GM21526 (cell line): ENCODE measurements around the gene APBB2.

ENCODE experiments used
- ATAC-seq: cut with Tn5 transposase; IDR thresholded peaks from one replicate; pipeline ENCODE4 v1.9.1; 2021; ENCODE audit warnings: moderate library complexity; ENCODE audit not compliant: unreplicated experiment, low FRiP score

APBB2 gene

GRCh38 chr4:41196633-41197332 is 17.6 kb downstream of the APBB2 start:
- ATAC-seq: no peak

- no peak for ATAC-seq
These were observed 22.2 kb downstream of the APBB2 start for GRCh38 chr4:41192136-41192535.

GRCh38 chr4:41189666-41190065 is 24.7 kb downstream of the APBB2 start:
- no peak for ATAC-seq

- ATAC-seq: no peak
These were observed 25.3 kb downstream of the APBB2 start for GRCh38 chr4:41189076-41189475.

- ATAC-seq: no peak
These were observed 28.4 kb downstream of the APBB2 start for GRCh38 chr4:41185614-41186592.

GRCh38 chr4:41184009-41184408 is 30.3 kb downstream of the APBB2 start:
- ATAC-seq: no peak

- ATAC-seq: no peak
These were observed 31.3 kb downstream of the APBB2 start for GRCh38 chr4:41183021-41183553.

- no peak for ATAC-seq
These were observed 33.3 kb downstream of the APBB2 start for GRCh38 chr4:41181037-41181436.

GRCh38 chr4:41179498-41180195 is 34.7 kb downstream of the APBB2 start:
- ATAC-seq: no peak

GRCh38 chr4:41178372-41179370 is 35.7 kb downstream of the APBB2 start:
- ATAC-seq: no peak

GRCh38 chr4:41177016-41177415 is 37.3 kb downstream of the APBB2 start:
- no peak for ATAC-seq

- no peak for ATAC-seq
These were observed 38.0 kb downstream of the APBB2 start for GRCh38 chr4:41176340-41176739.

- ATAC-seq: no peak
These were observed 38.5 kb downstream of the APBB2 start for GRCh38 chr4:41175794-41176193.

- ATAC-seq: no peak
These were observed 39.9 kb downstream of the APBB2 start for GRCh38 chr4:41174444-41174843.

GRCh38 chr4:41172786-41173185 is 41.6 kb downstream of the APBB2 start:
- no peak for ATAC-seq

GRCh38 chr4:41169256-41169800 is 45.0 kb downstream of the APBB2 start:
- ATAC-seq: no peak

GRCh38 chr4:41167191-41167590 is 47.2 kb downstream of the APBB2 start:
- ATAC-seq: no peak

GRCh38 chr4:41164405-41164804 is 49.9 kb downstream of the APBB2 start:
- no peak for ATAC-seq

- no peak for ATAC-seq
These were observed 53.0 kb downstream of the APBB2 start for GRCh38 chr4:41161355-41161754.
